Pons (tissue), 1 donor: Measurements from ENCODE around the gene SEC14L1.

Experiments used
- DNase-seq: peaks from one replicate; pipeline ENCODE4 v3.0.0-alpha.2; 2016; ENCODE audit warnings: low spot score

SEC14L1 gene

DNA sequence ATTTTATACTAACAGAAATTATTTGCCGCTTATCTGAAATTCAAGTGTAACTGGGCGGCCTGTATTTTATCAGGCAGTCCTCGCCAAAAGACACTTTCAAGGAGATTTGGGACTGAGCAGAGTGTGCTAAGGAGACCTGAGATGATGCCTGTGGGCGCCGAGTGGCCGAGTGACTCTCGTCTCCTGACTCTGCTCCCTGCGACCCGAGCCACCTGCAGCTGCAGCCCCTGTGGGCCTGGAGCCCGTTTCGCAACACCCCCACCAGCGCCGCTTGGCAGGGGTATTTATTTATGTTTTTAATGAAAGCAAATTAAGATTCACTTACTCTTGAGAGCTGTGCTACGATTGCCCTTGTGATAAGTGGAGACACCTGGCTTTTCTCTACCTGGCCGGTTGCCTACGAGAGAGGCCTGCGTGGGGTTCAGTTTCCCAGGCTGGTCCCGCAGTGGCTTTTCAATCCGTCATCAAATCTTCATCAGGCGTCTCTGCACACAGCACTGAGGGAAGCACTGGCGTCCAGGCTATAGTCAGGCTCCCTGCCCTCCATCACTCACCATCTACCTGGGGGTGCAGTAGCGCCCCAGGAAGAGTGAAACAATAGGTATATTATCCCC is 124.0 kb downstream of the SEC14L1 start:
- no peak for DNase-seq

DNA sequence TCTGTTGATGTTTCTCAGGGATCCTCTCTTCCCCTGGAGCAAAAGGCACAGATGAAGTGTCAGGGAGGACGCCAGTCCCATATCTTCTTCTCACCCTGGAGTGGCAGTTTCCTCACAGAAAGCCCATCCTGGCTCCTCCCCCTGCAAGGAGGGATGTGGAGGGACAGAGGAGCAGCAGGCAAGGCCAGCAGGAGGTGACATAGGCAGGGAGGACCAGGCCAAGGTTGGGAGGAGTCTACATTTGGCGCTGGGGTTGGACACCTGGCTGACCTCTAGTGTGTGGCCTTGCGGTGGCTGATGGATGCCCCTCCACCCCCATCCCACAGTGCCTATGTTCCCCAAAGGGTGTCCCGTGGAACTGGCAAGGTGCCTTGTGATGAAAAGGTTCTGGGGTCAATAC is 125.4 kb downstream of the SEC14L1 start:
- no peak for DNase-seq
